Adipose tissue (tissue), 3 donors: ENCODE data around the gene MYL5. TPM values are rescaled to one million over a fixed set of nuclear protein-coding genes. Genes with fewer than 3 reads are reported as not detected.

ENCODE experiments used
- H3K27ac ChIP-seq: one replicate; pipeline ENCODE4 v1.5.1; 2013; ENCODE audit warnings: low read depth, low read length
- WGBS, 3 donors: extraction: QIAGEN DNeasy Blood & Tissue Kit; methylation state at CpG; one replicate each; pipeline ENCODE4 v1.1.7; 2013; 5-methylcytosine and 5-hydroxymethylcytosine counted together
- polyA plus RNA-seq, 3 donors: library from polyadenylated mRNA; stranded (reverse); fragments of 200-250 nt; gene quantifications; one replicate each; pipeline ENCODE4 v1.2.3, GENCODE V29; 2013
- donor health status: healthy with polysubstance abuse.
- donor health status: Bipolar disorder and iron deficiency.
- donor health status: healthy.

MYL5 gene
- polyA plus RNA-seq, 3 donors: 6.4 to 33.9 (median 22.4) TPM

DNA sequence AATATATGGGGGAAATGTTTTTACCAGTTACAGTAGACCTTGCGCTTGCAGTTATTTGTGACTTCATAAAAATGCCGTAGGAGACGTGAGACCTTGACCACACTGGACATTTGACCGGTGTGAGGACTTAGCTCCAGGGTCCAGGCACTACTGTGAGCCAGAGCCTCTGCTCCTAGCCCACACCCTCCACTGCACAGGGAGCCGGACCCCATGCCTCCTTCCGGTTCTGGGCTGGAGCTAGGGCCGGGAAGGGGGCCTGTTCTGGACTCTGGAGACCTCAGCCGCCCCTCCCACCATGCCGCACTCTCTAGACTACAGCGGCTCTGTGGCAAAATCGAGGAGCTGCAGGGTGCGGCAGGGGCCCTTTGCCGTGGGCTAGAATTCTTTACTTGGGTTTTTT lies 36.6 kb downstream of the MYL5 start:
- H3K27ac ChIP-seq: no peak overlapping the region
- WGBS, 3 donors: 88 to 91% (median 91%) methylated on average over 13 of the region's 13 CpGs

DNA sequence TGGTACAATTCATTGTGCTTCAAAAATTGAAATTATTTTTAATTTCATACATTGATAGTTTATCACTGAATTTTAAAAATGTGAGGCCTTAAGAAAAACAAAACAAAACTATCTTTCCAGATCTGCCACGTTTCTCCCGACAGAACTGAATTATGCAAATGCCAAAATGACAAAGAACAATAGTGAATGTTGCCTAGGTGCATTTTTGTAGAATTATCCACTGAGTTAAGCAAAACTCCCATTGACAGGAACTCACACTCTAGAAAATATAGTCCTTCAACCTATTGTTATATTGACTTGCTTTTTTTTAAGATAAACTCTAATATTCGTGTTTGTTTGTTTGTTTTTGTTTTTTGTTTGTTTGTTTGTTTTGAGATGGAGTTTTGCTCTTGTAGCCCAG lies 37.8 kb downstream of the MYL5 start:
- 62 to 78% (median 69%) methylated on average over 3 of the region's 3 CpGs for WGBS, 3 donors
- no peak overlapping the region for H3K27ac ChIP-seq

DNA sequence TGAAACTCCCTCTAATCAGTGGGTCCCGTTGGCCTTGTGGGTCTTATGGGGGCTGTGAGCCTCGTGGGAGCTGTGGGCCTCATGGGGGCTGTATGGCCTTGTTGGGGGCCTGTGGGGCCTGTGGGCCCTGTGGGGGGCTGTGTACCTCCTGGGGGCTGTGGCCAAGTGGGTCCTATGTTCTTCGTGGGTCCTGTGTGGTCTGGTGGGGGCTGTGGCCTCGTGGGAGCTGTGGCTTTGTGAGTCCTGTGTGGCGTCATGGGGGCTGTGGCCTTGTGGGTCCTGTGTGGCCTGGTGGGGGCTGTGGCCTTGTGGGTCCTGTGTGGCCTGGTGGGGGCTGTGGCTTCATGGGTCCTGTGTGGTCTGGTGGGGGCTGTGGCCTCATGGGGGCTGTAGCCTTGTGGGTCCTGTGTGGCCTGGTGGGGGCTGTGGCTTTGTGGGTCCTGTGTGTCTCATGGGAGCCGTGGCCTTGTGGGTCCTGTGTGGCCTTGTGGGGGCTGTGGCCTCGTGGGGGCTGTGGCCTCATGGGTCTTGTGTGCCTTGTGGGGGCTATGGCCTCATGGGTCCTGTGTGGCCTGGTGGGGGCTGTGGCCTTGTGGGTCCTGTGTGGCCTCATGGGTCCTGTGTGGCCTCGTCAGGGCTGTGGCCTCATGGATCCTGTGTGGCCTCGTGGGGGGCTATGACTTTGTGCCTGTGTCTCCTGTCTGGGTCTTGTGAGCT lies 38.7 kb downstream of the MYL5 start:
- 78 to 83% (median 79%) methylated on average over 9 of the region's 9 CpGs for WGBS, 3 donors
- H3K27ac ChIP-seq: no peak overlapping the region

DNA sequence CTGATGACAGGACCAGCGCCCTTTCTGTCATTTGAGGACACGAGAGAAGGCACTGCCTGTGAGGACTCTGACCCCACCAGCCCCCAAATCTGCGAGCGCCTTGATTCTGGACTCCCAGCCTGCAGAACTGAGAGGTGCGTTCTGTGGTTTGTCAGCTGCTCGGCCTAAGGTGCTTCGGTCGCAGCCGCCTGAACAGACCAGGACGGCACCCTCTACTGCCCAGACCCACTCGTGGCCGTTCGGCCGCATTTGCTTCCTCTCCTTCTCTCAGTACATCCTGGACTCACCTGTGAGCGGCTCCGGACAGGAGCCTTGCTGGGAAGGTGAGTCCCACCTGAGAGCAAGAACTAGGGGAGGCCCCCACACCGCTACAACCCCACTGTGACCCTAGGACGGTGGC lies 39.7 kb downstream of the MYL5 start:
- no peak overlapping the region for H3K27ac ChIP-seq
- 90 to 92% (median 91%) methylated on average over 18 of the region's 18 CpGs for WGBS, 3 donors

DNA sequence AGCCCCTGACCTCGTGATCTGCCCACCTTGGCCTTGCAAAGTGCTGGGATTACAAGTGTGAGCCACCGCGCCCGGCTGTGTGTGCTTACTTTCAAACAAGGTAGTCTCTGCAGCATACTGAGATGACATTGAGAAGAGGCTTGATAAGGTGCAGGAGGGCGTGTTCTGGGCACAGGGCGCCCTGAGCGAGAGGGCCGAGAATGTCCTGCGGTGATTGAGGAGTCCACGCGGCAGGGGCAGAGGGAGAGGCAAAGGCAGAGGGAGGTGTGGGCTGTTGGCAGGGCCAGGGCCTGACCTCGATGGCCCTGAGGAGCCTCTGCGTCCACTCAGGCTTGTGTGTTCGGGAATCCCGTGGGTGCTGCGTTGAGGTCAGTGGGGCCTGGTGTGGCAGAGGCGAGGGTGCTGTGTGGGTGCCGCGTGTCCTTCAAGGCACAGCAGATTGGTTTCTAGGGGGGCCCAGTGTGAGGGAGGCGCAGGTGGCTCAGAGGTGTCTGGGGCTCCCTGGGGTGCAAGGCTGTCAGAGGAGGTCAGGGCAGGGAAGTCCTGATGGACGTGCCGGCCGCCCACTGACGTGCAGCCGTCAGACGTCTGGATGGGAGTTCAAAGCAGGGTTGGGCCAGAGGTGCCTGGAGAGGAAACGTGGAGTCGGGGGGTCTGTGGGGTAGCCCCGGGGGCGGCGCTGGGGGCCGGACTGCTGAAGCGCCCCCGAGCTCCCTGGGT lies 43.4 kb downstream of the MYL5 start:
- 85 to 90% (median 88%) methylated on average over 34 of the region's 34 CpGs for WGBS, 3 donors
- H3K27ac ChIP-seq: no peak overlapping the region

DNA sequence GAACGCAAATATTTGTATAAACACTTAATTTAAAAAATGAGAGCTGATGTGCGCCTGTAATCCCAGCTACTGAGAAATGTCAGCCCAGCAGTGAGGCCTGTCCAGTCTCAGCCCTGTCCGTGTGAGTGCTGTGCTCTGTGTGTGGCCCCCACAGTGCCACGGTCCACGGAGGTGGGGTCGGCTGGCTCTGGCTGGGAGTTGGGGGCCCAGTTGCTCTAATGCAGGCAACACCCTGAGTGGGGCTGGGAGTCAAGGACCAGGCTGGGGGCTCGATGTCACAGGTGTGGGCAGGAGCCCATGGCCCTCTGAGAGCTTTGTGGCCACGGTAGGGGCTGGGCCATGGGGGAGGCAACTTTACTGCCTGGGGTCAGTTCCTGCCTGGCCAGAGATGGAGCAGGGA lies 44.1 kb downstream of the MYL5 start:
- H3K27ac ChIP-seq: no peak overlapping the region
- WGBS, 3 donors: 79 to 87% (median 81%) methylated on average over 8 of the region's 8 CpGs

DNA sequence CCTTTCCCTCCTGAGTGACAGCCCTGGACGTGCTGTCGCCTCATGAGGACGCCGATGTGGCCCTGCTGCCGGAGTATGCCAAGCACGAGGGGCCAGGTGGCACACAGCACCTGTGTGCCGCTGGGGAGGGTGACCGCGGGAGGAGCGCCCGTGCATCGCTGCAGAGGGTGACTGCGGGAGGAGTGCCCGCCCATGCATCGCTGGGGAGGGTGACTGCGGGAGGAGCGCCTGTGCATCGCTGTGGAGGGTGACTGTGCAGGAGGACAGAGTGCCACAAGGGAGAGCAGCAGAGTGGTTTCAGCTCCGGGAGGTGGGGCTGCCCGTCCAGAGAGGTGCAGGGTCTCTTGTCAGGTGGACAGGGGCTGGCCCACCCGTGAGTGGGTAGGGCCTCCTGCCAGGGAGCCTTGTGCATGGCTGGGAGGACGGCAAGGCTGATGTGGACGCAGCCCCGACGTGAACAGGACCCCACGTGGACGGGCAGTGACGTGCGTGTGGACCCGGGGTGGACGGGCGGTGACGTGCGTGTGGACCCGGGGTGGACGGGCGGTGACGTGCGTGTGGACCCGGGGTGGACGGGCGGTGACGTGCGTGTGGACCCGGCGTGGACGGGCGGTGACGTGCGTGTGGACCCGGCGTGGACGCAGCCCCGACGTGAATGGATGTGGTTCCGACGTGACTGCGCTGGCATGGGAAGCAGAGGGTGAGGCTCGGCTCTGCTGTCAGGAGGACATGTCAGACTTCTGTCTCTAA lies 45.9 kb downstream of the MYL5 start:
- 95 to 96% (median 95%) methylated on average over 58 to 59 of the region's 59 CpGs for WGBS, 3 donors
- no peak overlapping the region for H3K27ac ChIP-seq

DNA sequence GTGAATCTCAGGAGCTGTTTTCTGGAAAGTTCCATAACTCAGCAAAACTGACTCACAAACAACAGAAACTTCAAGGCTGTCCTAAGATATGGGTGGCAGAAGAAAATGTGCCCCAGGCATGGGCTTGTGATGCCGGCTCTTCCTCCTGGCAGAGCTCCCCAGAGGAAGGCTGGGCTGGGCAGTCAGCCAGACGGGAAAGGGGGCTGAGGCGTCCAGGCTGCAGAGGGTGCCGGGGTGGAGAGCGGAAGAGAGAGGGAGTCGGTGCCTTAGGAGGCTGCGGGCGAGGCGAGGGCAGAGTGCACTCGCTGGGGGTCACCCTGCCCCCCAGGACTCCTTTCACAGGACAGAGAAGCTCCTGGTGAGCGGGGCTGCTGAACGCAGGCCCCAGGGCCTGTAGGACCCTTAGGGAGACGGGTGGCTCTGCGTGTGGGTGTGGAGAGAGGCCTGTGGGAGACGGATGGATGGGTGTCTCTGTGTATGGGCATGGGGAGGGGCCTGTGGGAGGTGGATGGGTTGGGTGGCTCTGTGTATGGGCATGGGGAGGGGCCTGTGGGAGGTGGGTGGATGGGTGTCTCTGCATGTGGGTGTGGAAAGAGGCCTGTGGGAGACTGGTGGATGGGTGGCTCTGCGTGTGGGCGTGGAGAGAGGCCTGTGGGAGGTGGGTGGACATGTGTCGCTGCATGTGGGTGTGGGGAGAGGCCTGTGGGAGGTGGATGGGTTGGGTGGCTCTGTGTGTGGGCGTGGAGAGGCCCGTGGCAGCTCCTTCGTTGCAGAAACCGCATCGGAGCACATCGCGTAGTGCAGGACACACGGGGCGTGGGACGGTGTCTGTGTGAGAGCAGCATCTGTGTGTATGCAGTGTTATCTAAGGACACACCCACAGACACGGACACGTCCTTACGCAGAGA lies 47.2 kb downstream of the MYL5 start:
- no peak overlapping the region for H3K27ac ChIP-seq
- WGBS, 3 donors: 56 to 78% (median 68%) methylated on average over 31 of the region's 31 CpGs

DNA sequence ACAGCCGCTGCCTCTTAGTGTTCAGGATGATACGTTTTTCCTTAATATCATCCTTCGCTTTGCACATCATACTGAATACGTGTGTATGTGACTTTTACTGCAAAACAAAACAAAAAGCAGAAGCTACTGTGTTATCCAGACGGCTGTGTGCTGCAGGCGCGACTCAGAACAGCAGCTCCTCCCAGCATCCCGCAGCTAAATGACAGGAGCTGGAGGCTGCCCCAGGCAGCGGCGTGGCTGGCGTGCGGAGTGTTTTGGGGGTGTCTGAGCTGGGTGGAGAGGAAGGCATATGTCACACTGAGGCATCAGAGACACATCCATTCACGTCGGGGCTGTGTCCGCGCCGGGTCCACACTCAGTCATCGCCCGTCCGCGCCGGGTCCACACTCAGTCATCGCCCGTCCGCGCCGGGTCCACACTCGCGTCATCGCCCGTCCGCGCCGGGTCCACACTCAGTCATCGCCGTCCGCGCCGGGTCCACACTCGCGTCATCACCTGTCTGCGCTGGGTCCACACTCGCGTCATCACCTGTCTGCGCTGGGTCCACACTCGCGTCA lies 47.9 kb downstream of the MYL5 start:
- no peak overlapping the region for H3K27ac ChIP-seq
- WGBS, 3 donors: 94 to 95% (median 95%) methylated on average over 35 to 47 of the region's 47 CpGs

DNA sequence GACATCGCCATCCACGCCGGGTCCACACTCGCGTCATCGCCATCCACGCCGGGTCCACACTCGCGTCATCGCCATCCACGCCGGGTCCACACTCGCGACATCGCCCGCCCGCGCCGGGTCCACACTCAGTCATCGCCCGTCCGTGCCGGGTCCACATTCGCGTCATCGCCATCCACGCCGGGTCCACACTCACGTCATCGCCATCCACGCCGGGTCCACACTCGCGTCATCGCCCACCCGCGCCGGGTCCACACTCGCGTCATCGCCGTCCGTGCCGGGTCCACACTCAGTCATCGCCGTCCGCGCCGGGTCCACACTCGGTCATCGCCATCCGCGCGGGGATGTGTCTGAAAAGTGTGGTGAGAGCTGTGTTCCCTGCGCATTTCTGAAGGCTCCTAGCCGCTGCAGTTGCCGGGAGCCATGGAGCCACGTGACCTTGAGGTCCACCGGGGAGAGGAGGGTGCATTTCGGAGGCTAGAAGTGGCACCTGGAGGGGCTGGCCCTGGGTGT lies 48.6 kb downstream of the MYL5 start:
- no peak overlapping the region for H3K27ac ChIP-seq
- WGBS, 3 donors: 97 to 98% (median 98%) methylated on average over 60 to 61 of the region's 61 CpGs

DNA sequence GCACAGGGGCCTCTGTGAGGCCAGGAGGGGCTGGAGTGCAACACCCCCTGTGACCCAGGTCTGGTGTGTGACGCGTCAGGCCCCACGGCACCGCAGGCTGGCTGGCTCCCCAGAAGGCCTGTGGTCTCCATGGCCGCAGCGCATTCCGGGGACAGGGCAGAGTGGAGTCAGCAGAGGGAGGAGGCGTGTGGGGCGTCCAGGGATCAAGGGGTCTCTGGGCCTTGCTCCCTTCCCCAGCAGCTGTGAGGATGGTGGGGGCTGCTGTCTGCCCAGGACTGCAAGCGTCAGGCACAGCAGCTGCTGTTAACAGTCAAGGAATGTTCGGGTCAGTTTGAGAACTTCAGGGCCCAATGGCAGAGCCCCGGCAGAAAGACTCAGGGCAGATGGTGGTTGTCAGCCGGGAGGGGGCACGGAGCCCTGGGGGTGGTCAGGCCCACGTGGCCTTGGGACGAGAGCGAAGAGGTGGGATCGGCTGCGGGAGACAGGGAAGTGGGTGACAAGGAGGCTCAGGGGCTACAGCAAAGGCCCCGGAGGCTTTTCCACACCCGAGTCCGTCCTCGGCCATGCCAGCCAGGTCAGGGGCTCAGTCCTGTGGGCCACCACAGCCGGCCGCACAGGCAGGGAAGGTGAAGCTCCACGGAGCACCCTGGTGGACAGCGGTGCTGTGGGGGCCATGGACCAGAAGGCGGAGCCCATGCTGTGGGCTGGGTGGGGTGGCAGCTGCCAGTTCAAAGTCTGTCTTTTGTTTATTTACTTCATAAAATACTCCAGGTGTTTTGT lies 49.6 kb downstream of the MYL5 start:
- 92 to 95% (median 94%) methylated on average over 28 of the region's 28 CpGs for WGBS, 3 donors
- no peak overlapping the region for H3K27ac ChIP-seq

DNA sequence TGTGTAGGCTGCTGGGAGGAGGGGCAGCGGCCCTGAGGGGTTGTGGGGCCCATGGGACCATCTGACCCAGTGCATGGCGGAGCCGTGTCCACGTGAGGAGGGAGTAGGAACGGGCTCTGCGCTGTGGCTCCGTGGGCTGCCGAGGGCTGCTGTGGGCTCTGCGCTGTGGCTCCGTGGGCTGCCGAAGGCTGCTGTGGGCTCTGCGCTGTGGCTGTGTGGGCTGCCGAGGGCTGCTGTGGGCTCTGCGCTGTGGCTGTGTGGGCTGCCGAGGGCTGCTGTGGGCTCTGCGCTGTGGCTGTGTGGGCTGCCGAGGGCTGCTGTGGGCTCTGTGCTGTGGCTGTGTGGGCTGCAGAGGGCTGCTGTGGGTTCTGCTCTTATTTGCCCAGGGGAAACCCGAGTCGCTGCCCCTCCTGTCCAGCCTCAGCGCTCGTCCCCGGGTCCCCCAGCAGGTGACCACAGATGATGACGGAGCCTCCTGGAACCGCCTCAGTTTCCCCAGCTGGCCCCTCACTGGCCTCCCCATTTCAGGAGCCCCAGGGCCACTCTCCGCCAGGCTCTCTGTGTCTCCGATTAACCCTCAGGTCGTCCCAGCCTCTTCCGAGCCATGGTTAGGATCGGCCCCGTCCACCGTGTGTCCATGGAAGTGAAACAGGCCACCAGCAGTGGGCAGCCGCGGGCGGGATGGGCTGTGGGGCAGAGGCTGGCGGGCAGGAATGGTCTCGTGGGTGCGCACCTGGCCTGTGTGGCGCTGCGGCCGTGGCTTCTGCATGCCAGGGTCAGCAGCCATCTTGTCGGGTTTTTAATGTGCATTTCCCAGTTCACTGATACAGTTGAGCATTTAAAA lies 51.3 kb downstream of the MYL5 start:
- WGBS, 3 donors: 90 to 94% (median 90%) methylated on average over 33 to 41 of the region's 41 CpGs
- H3K27ac ChIP-seq: no peak overlapping the region

DNA sequence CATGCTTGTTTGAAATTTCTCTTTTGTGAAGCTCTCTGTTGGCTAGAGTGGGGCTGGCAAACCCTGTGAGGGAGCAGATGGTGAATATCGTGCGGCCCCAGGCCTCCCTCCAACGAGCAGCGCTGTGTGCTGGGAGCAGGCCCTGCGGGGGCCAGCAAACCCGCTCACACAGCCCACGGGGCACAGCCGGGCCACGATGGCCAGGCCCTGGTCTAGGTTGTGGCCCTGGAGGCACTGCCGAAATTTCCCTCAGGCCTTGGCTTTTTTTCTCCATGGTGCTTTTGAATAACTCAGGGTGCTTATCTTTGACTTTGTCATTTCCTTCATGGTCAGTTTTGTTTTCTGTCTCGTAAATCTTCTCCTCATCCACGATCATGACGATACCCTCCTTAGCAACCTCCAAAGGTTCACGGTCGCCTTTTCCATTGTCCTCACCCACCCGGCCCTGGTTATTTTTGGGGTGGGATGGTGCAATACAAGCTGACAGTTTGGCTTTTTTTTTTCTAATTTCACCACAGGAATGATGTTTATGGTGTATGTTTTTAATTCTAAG lies 52.0 kb downstream of the MYL5 start:
- H3K27ac ChIP-seq: no peak overlapping the region
- WGBS, 3 donors: 45 to 77% (median 50%) methylated on average over 16 of the region's 16 CpGs

DNA sequence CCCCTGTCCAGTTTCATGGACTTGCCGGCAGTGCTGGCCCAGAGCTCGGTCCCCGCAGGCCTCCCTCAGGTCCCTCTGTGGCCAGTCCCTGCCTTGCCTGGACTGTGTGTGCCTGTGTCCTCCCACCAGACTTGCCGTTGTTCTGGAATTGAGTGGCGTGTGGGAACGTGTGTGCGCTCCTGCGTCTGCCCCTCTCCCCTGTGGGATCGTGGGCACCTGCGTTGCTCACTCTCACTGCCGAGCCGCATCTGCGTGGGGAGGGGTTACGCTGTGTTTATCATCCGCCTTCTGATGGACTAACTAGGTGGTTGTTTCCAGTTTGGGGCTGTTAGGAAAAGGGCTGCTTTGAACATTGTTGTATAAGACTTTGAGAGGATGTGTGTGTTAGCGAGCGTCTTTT lies 52.5 kb downstream of the MYL5 start:
- H3K27ac ChIP-seq: no peak overlapping the region
- WGBS, 3 donors: 63 to 81% (median 68%) methylated on average over 15 to 17 of the region's 17 CpGs

DNA sequence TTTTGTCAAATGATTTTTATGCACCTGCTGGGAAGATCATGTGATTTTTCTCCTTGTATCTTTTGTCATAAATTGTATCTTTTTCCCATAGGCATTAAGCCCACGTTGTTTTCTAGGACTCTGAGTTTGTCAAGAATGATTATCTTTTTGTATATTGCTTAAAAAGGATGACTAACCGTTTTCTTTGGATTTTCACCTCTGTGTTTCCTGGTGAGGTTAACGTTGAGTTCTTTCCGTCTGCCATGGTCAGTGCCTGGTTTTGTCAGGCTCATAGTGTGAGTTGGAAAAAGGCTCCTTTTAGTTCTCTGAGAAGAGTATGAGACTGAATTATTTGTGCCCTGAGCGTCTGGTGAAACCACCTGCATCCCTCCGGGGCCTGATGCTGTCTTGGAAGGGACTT lies 53.2 kb downstream of the MYL5 start:
- H3K27ac ChIP-seq: no peak overlapping the region
- WGBS, 3 donors: 63 to 74% (median 64%) methylated on average over 6 of the region's 6 CpGs
